Left colon (tissue), 2 donors: ENCODE results near the gene NET1. TPM values are rescaled to one million over a fixed set of nuclear protein-coding genes. Genes with fewer than 3 reads are reported as not detected.

ENCODE experiments used
- ATAC-seq: fragments of 200-7000 bp; cut with Tn5 transposase; one replicate; pipeline ENCODE4 v1.9.1; 2020; ENCODE audit warnings: mild to moderate bottlenecking, moderate library complexity
- DNase-seq, 2 donors: peaks; one replicate each; pipeline ENCODE4 v3.0.0-alpha.2; 2020
- intact Hi-C, 2 donors: fragments of 100-400 bp; cut with DNase I in 1 of 2; cut with micrococcal nuclease in 1 of 2; formaldehyde crosslinking; loops; one replicate each; pipeline versions ENCODE4 v1.11.2 to v1.14.0; 2022; cut with DNase I, micrococcal nuclease
- total RNA-seq, 2 donors: library from RNA; stranded (reverse); fragmentation: NEBNext Ultra II Directional; extraction: Animal tissue kit (Norgen Biotek cat#: 25700); gene quantifications; one replicate each; pipeline ENCODE4 v1.2.1, GENCODE V29; 2021
- donor health status: DM: no; HTN: no; CAD: no.
- donor health status: DM: yes; HTN: yes; CAD: no.

Gene NET1
- total RNA-seq, 2 donors from 2014 or later: 307 to 355 TPM

DNA sequence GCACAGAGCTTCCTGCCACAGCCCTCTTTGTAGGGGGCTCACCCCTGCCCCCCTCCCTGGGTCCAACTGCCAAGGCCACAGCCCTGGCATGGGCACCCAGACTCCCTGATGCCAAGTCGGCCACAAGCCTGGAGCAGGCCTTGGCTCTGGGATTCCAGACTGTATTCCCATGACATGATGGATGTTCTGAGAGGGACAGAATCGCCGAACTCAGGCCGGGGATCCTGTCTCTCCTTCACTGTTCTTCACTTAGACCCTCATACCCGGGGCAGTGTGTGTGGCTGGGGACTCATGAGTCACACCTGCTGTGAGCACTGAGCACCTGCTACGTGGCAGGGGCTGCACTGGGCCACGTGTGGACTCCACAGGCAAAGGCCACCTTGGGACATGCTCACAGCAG is 79.1 kb downstream of the NET1 start:
- DNase-seq: no peak

DNA sequence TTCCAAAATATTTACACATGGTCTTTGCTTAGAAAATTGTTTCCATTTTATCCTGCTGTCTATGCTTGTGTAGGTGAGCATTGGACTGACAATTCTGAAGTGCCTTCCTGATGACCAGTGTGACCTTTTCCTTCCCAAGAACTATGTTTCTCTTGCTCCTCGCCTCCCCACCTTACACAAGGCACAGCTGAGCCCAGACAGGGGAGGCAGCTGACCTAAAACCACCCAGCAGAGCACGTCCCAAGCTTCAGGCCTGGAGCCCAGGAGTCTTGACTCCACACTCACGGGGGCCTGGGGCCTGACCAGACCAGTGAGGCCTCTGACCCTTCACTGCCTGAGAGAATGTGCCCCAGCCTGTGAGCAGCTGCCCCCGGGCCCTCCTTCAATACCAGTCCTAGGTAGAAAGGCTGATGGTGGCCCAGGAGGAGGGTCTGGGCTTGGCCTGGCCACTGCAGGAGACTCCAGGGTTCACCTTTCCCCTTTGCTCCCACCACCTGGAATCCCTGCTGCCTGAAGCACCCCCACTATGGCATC is 80.0 kb downstream of the NET1 start:
- intact Hi-C loops: no loop called here
- DNase-seq (no peak), ATAC-seq (no peak)

More for the DNA sequence above, 79.1 kb downstream of the NET1 start:
- intact Hi-C loops: no loop called here
- ATAC-seq: no peak

DNA sequence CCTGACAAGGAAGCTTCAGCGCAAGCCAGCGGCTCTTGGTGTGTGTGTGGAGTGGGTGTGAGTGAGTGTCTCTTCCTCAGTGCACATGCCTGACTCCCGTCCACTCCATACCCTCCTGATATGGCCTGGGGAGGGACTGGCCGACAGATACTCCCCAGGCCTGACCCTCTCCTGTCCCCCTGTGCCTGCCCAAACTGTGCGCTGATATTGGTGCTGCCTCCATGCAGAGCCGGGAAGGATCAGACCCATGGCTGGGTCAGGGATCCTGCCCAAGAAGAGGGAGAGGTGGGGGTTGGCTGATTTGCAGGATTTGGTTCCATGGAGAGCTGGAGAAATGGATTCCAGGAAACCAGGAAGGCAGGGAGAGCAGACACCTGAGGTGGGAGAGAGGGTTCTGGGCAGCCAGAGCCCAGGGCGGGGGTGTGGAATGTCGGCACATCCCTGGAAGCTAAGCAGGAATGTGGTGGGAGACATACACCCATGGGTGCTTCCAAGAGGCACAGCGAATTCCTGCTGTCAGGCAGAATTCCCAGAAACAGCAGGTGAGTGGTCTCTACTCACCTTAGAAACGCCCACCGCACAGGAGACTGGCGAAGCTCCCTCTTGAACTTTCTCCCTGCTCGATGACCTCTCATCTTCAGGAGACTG is 80.7 kb downstream of the NET1 start:
- no peak for DNase-seq
- no peak for ATAC-seq
- intact Hi-C loops: no loop called here

DNA sequence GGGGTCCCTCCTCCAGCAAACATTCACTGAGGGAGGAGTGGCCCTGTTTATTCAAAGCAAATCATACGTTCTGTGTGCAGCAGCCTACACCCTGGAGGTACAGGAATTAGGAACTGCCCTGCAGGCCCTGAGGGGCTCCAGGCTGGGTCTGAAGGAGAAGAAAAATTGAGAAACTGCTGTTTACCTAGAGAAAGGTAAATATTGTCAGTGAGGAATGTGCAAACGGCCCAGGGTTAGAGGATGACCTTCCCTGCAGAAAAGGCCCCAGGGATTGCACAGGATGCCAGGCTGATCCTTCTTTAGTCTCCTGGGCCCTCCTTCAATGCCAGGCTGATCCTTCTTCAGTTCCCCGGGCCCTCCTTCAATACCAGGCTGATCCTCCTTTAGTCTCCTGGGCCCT is 81.3 kb downstream of the NET1 start:
- intact Hi-C loops: no loop called here
- no peak for ATAC-seq

DNA sequence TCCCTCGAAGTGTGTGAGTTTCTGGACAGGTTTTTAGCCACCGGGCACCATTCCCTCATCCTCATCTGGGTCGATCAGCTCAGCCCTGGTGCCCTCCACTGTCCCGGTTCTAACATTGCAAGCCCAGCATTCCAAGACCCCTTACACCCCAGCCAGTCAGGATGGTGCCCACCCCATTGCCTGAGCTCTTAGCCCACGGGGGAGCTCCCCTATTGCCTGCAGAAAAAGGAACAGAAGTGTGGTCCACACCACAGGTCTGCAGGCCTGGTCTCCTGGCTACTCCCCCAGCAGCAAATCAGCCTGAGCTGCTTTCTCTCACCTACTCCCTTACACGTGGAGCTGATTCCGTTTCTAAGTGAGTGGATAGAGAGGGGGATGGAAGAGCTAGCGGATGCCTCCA is 82.3 kb downstream of the NET1 start:
- intact Hi-C loops: no loop called here
- DNase-seq (no peak), ATAC-seq (no peak)

More for the DNA sequence above, 81.3 kb downstream of the NET1 start:
- DNase-seq: no peak

DNA sequence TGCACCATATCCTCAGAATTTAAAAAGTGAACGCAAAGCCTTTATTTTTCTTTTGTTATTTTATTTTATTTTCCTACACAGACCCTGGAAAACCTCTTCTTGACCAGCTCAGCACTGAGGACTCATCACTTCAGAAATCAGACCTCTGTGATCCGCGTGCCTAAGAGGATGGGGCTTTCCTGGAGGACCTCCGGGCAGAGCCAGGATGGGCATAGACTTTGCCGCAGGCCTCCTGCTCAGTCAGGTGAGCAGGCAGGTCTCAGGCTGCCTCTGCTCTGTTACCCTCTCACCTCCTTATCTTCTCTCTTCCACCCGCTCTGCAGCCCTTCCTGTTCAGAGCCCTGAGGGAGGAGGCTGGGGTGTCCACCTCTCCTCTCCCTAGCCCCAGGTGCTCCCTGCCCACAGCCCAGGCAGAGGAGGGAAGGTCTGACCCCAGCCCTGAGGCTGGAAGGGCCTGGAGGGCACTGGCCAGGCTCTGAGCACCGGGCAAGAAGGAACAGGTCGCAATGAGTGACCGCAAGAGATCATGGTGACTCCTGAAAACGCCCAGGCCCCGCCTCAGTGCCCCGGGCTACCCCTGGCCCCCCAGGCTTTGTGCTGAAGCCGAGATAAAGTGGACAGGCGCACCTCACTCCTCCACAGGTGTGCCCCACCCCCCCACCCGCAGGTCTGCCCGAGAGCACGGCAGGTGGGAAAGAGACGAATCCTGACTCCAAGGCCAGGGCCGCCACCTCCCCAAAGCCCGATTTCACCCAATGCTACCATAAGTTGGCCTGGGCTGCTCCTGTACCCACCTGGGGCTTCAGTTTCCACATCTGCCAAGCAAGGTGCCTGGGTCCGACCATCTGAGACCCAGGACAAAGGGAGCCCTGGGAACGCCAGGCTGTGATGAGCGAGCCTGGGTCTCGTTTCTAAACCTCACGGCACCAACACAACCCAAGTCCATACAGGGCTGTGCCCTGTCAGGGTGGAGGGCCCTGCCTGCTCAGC is 84.2 kb downstream of the NET1 start:
- DNase-seq (peak in 1 of 2 donors; percentile 19), ATAC-seq (no peak)
- intact Hi-C loops: no loop called here

DNA sequence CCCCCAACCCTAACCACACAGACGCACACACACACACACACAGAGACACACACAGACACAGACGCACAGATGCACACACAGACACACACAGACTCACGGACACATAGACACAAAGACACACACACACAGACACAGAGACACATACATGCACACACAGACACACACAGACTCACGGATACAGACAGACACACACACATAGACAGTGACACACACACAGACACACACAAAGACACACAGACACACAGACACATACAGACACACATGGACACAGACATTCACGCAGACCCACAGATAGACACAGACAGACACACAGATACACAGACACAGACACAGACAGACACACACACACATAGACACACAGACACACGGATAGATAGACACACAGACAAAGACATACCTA is 84.9 kb downstream of the NET1 start:
- intact Hi-C loops: no loop called here
- ATAC-seq (no peak), DNase-seq (peak in 1 of 2 donors; percentile 12)

DNA sequence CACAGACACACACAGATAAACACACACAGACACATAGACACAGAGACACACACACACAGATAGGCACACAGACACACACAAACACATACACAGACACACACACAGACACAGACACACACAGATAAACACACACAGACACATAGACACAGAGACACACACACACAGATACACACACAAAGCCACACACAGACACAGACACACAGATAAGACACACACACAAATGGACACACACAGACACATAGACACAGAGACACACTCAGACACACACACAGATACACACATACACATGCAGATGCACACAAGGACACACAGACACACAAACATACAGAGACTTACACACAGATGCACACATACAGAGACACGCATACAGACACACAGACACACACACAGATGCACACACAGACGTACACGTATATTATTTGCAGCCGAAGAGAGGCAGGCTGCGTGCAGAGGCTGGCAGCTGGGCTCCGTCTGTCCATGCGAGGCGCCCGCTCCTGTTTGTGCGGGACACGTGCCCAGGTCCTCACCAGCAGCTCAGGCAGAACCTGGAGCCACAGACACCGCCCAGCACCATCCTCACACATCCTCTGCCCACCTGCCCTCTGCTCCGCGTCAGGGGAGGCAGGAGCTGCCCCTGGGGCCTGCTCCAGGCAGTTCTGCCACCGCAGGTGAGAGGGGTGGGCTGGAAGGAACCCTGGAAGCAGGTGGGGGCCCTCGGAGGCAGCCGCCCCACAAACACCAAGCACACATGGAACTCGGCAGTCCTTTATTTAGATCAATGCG is 85.8 kb downstream of the NET1 start:
- ATAC-seq (no peak), DNase-seq (peak in 1 of 2 donors; percentile 17)
- intact Hi-C loops: no loop called here

DNA sequence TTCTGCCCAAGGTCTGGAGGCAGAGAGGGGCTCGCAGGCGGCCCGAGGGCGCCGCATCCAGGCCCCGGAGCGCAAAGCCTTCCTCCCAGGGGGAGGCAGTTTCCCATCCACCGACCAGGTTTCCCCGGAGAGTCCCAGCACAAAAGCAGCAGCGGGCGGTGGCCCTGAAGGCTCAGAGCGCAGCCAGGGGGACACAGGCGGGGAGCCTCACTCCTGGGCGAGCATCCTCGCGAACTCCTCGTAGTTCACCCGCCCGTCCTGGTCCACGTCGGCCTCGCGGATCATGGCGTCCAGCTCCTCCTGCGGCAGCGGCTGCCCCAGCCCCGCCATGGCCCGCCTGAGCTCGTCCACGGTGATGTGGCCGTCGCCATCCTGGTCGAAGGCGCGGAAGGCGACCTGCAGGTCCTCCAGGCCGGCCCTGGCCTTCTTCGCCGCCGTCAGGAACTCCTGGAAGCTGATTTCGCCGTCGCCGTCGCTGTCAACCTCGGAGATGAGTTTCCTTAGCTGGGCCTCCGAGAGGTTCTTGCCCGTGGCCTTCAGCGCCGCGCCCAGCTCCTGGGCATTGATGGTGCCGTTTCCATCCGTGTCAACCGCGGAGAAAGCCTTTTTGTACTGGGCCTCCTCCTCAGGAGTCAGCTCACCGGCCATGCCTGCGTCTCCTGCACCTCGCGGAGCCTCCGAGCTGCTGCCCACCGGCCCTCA is 86.6 kb downstream of the NET1 start:
- peak in 1 of 2 donors; percentile 16 for DNase-seq
- ATAC-seq: no peak
- intact Hi-C loops: no loop called here

DNA sequence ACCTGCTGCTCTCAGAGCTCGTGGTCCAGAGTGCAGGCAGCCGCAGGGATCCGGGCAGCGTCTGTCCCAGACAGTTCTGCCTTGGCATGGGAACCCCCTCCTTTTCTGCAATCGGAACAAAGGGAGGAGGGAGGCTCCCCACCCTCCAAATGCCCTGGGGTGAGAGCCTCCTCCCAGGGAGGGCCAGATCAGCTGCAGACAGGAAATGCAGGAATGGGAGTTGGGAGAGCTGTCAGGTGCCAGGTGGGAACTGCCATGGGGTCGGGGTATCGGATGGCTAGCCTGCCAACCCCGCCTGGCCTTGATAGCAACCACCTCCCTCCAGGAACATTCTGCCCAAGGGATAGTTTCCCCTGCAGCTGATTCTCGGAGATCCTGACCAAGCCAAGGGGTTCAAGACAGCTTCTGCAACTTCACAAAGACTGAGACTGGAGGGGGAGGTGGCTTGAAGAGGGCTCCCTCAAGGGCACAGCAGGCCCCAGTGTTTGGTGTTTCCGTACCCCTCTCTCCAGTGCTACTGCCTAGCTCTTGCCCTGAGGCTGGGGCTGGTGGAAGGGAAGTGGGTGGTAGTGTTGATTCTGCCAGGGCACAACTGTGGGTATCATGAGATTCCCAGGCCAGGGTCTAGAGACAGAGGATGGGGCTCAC is 87.3 kb downstream of the NET1 start, which contains the start of gene CALML5:
CALML5 (minus strand) TSS at position 78 of the 648 bp plus-strand sequence. CDS start 132 bp downstream, outside the sequence.
- no peak for ATAC-seq
- DNase-seq: peak in 1 of 2 donors; percentile 20
- intact Hi-C loops: no loop called here

DNA sequence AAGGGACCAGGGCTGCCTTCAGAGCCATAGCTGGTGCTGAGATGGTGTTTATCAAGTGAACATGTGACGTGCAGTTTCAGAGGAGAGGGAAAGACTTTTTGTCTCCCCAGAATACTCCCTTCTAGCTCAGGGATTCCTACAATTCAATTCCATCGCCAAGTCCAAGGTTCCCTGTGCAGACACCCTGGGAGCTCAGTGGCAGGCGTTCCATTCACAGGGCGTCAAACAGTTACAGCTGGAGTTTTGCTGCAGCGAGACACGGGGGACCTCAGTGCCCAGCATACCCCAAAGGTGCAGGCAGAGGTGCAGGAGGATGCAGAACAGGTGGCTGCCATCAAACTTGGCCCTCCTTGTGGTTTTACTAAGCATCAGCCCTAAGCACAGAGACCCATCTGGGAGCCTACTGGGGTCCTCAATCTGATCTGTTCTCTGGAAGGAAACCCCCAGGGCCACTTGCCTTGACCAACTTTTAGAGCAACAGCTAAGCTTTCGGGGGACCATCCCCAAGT is 87.9 kb downstream of the NET1 start:
- DNase-seq (peak in 1 of 2 donors; percentile 8), ATAC-seq (no peak)
- intact Hi-C loops: no loop called here

DNA sequence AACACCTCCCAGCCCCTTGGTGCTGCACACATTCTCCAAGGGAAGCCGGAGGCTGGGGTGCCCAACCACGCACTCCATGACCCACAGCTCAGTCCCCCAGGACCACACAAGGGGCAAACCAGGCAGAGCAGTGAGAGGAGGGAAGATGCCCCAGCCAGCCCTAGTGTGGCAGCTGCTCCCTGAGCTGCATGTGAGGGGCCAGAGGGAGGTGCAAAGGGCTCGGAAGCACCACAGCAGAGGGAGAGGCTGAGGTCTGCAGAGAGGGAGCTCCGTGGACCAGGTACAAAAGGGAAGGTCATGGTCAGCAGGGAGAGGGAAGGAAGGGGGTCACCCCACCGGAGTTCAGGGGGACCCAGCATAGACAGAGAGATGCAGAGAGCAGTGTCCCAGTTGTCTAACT is 88.6 kb downstream of the NET1 start:
- ATAC-seq: no peak
- intact Hi-C loops: no loop called here
- peak in 1 of 2 donors; percentile 14 for DNase-seq

DNA sequence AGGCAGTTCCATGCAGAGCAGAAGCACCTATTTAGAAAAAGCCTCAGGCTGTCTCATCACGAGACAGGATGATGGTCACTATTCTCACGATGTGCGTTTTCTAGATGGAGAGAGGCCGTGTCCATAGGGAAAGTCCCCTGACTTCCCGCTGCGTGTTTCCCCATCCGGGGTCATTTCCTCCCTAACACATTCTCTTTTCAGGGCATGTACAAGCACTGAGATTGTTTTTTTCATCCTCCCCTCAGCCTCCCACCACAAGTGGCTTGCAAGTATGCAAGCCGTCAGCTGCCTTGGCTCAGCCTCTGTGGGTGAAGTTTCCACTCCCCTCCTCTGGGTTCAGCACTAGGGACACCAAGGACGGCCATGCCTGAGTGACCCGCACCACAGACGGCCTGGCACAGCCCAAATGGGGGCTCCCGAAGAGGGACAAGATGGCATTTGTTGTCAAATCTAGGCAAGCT is 89.7 kb downstream of the NET1 start:
- ATAC-seq (no peak), DNase-seq (no peak)

DNA sequence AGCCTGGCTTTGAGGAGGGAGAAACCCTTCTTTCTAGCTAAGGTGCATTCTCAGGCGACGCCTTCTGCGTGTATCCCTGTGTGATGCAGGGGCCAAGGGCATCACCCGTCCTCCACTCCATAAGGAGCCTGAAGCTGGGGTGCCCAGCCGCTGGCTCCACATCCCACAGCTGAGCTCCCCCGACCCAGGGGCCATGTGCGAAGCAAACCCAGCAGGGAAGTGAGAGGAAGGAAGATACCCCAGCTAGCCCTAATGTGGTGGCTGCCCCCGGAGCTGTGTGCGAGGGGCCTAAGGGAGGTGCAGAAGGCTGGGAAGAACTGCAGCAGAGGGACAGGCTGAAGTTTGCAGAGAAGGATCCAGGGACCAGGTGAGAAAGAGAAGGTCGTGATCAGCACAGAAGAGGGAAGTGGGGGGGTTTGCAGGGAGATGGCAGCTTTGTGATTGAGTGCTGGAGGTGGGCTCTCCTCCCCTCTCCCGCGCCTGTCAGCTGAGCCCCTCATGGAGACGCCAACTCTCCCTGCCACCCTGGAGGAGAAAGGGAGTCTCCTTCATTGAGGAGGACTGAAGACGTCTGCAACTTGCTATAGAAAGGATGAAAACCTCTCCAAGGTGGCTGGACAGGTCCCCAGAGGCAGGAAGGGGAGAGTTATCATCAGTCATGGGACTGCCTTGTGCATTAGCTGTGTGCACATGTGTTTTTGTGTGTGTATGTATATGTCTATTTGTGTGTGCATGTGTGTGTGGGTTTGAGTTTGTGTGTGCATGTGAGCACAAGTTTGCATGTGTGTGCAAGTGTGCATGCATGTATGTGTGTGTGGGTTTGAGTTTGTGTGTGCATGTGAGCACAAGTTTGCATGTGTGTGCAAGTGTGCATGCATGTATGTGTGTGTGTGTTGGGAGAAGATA is 90.5 kb downstream of the NET1 start:
- no peak for ATAC-seq
- intact Hi-C loops: no loop called here

More for the DNA sequence above, 89.7 kb downstream of the NET1 start:
- intact Hi-C loops: no loop called here

DNA sequence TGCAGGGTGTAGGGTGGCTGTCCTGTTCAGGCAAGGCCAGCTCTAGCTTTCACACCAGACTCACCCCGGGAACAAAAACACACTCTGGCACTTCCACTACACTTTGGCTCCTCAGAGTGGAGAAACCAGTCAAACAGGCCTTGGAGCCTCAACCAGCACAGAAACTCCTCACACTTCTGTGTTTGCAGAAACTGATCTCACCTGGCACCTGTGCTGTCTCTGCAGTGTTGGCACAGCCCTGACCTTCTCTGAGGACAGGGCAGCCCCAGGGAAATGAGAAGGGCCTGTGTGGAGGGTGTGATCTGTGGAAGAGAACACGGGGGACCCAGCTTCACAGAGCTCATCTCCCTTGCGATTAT is 91.1 kb downstream of the NET1 start:
- DNase-seq: peak; percentile 61 to 79
- intact Hi-C loops: no loop called here
- ATAC-seq: peak; percentile 93

More for the DNA sequence above, 90.5 kb downstream of the NET1 start:
- peak in 1 of 2 donors; percentile 21 for DNase-seq
